ENCODE measurements around the gene RND3.

DNA sequence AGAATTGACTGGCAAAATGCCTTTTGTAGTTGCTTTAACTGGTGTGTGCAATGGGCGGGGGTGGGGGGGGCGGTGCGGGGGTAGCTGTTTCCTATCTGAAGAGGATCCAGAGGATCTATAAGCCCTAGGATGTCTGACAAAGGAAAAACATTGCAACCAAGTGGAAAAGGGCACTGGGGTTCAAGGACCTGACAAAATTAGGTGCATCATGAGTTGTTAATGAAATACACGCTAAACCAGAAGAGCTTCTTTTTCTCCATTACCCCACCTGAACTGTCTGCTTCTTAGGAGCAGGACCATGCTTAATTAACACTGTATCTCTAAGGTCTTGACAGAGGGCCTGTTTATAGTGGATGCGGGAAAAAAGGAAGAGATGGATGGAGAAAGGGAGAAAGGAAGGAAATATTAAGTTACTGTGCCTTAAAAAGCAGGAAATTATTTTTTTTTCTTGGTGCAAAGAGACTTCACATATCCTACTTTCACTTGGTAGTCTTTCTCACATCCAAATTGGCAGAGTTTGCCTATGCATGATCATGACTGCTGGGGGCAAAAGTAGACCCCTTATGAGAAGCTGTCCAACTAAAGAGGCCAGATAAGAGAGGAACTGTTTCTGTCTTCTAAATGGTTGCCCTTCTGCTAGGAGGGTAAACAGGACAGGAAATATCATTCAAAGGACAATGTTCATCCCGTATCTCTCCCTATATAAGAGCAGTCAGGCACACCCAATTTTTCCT, 4.6 kb downstream of the RND3 start:
- TF ChIP-seq, protein P1, sequence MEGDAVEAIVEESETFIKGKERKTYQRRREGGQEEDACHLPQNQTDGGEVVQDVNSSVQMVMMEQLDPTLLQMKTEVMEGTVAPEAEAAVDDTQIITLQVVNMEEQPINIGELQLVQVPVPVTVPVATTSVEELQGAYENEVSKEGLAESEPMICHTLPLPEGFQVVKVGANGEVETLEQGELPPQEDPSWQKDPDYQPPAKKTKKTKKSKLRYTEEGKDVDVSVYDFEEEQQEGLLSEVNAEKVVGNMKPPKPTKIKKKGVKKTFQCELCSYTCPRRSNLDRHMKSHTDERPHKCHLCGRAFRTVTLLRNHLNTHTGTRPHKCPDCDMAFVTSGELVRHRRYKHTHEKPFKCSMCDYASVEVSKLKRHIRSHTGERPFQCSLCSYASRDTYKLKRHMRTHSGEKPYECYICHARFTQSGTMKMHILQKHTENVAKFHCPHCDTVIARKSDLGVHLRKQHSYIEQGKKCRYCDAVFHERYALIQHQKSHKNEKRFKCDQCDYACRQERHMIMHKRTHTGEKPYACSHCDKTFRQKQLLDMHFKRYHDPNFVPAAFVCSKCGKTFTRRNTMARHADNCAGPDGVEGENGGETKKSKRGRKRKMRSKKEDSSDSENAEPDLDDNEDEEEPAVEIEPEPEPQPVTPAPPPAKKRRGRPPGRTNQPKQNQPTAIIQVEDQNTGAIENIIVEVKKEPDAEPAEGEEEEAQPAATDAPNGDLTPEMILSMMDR (IDR thresholded peaks at IDR 0.05) = no peak
- TF ChIP-seq POLR2AphosphoS5 (IDR thresholded peaks at IDR 0.05; ENCODE audit: insufficient read depth in 1 of 2, low read depth in 1 of 2) = no peak

Measured in vagina (tissue), 2 donors.